ENCODE results near the gene TNNT3.

The TNNT3 gene

GRCh38 chr11:1896468-1896867 is 23.0 kb upstream of the TNNT3 start:
- no peaks in the 10 kb centered on the region for H3K36me3 ChIP-seq (ENCODE audit: low read depth)
- no peaks in the 10 kb centered on the region for H3K4me1 ChIP-seq (ENCODE audit: insufficient read depth, poor library complexity, severe bottlenecking)
- no peak for ATAC-seq (ENCODE audit: low read depth)
- H3K9me3 ChIP-seq (ENCODE audit: severe bottlenecking), result no peaks in the 10 kb centered on the region
- peak; percentile 13 for DNase-seq (ENCODE audit: low spot score)
- TF ChIP-seq CTCF (IDR thresholded peaks at IDR 0.05; ENCODE audit: poor library complexity, severe bottlenecking), result no peak
- H3K4me3 ChIP-seq (ENCODE audit: severe bottlenecking), result no peak overlapping the region
- H3K27ac ChIP-seq (ENCODE audit: poor library complexity, severe bottlenecking), result no peak overlapping the region
- no peaks in the 10 kb centered on the region for H3K27me3 ChIP-seq (ENCODE audit: insufficient read depth, poor library complexity, severe bottlenecking)

DNA sequence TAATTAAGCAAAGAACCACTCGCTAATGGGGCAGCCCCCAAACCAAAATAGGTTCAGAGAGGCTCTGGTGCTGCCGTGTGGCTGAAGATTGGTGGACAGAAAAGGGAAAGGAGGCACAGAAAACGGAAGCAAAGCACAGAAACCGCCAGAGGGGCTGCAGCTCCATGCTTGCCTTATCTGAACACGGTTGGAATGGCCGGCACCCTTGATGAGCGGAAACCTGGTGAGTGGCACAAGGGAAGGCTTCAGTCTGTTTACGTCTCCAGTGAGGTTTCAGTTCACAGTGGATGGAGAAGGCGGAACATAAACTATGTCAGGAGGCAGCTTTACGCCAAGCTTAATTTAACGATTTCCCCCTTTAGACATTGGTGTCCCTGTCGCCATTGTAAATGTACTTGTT is 22.6 kb upstream of the TNNT3 start:
- Histone ChIP-seq H3K4me3 (ENCODE audit: severe bottlenecking) (no peak overlapping the region), H3K27me3 (ENCODE audit: insufficient read depth, poor library complexity, severe bottlenecking) (no peaks in the 10 kb centered on the region), H3K4me1 (ENCODE audit: insufficient read depth, poor library complexity, severe bottlenecking) (no peaks in the 10 kb centered on the region), H3K9me3 (ENCODE audit: severe bottlenecking) (no peaks in the 10 kb centered on the region), H3K27ac (ENCODE audit: poor library complexity, severe bottlenecking) (no peak overlapping the region), H3K36me3 (ENCODE audit: low read depth) (no peaks in the 10 kb centered on the region)
- DNase-seq (ENCODE audit: low spot score) (peak; percentile 22), ATAC-seq (ENCODE audit: low read depth) (no peak)
- no peak for TF ChIP-seq CTCF (IDR thresholded peaks at IDR 0.05; ENCODE audit: poor library complexity, severe bottlenecking)

GRCh38 chr11:1899090-1899489 is 20.4 kb upstream of the TNNT3 start:
- no peak for ATAC-seq (ENCODE audit: low read depth)

DNA sequence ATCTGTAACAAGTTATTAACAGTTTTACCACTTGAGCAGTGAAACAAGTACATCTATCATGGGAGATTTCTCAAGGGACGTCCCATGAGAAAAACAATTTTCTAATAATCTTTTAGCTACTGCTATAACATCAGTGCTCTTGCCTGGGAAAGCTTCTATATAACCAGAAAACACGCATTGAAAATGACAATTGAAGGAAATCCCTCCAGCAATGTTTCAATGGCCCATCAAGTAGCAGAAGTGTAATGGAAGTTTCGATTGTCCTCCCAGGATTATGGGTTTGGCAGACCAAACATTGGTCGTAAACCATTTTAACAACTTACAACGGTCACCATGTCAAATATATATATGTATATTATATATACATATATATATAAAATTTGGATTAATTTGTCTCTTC is 19.8 kb upstream of the TNNT3 start:
- ATAC-seq (ENCODE audit: low read depth), result no peak
- no peaks in the 10 kb centered on the region for H3K4me1 ChIP-seq (ENCODE audit: insufficient read depth, poor library complexity, severe bottlenecking)
- no peak overlapping the region for H3K4me3 ChIP-seq (ENCODE audit: severe bottlenecking)
- no peak overlapping the region for H3K27ac ChIP-seq (ENCODE audit: poor library complexity, severe bottlenecking)
- TF ChIP-seq CTCF (IDR thresholded peaks at IDR 0.05; ENCODE audit: poor library complexity, severe bottlenecking), result no peak
- no peaks in the 10 kb centered on the region for H3K27me3 ChIP-seq (ENCODE audit: insufficient read depth, poor library complexity, severe bottlenecking)
- no peak for DNase-seq (ENCODE audit: low spot score)
- no peaks in the 10 kb centered on the region for H3K9me3 ChIP-seq (ENCODE audit: severe bottlenecking)
- no peaks in the 10 kb centered on the region for H3K36me3 ChIP-seq (ENCODE audit: low read depth)

More at GRCh38 chr11:1899090-1899489, 20.4 kb upstream of the TNNT3 start:
- Histone ChIP-seq H3K27me3 (ENCODE audit: insufficient read depth, poor library complexity, severe bottlenecking) (no peaks in the 10 kb centered on the region), H3K4me3 (ENCODE audit: severe bottlenecking) (no peak overlapping the region), H3K27ac (ENCODE audit: poor library complexity, severe bottlenecking) (no peak overlapping the region), H3K4me1 (ENCODE audit: insufficient read depth, poor library complexity, severe bottlenecking) (no peaks in the 10 kb centered on the region), H3K9me3 (ENCODE audit: severe bottlenecking) (no peaks in the 10 kb centered on the region), H3K36me3 (ENCODE audit: low read depth) (no peaks in the 10 kb centered on the region)
- DNase-seq (ENCODE audit: low spot score), result no peak
- TF ChIP-seq CTCF (IDR thresholded peaks at IDR 0.05; ENCODE audit: poor library complexity, severe bottlenecking), result no peak

DNA sequence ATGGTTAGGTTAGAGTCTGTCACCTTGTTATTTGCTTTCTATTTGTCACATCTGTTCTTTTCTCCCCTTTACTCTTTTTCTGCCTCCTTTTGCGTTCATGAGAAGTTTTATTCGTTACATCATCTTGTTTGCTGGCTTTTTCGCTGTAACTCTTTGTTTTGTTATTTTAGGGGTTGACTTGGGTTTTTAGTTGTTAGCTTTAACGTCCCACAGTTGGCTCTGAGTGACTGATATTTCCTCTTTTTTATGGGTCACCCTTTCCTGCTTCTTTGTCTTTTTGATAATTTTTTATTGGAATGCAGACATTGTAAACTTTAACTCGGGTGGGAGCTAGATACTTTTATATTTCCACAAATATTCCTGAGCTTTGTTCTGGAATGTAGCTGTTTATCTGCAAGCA is 13.3 kb upstream of the TNNT3 start:
- H3K27ac ChIP-seq (ENCODE audit: poor library complexity, severe bottlenecking), result no peak overlapping the region
- no peak for ATAC-seq (ENCODE audit: low read depth)
- H3K36me3 ChIP-seq (ENCODE audit: low read depth), result no peaks in the 10 kb centered on the region
- H3K4me1 ChIP-seq (ENCODE audit: insufficient read depth, poor library complexity, severe bottlenecking), result no peaks in the 10 kb centered on the region
- TF ChIP-seq CTCF (IDR thresholded peaks at IDR 0.05; ENCODE audit: poor library complexity, severe bottlenecking), result no peak
- H3K9me3 ChIP-seq (ENCODE audit: severe bottlenecking), result no peaks in the 10 kb centered on the region
- no peaks in the 10 kb centered on the region for H3K27me3 ChIP-seq (ENCODE audit: insufficient read depth, poor library complexity, severe bottlenecking)
- H3K4me3 ChIP-seq (ENCODE audit: severe bottlenecking), result no peak overlapping the region
- no peak for DNase-seq (ENCODE audit: low spot score)

Measured in RWPE2 (cell line).